IPS DF 6.9 (cell line): ENCODE results near the gene GAS7.

Source experiments
- DNase-seq: peaks from one replicate; pipeline ENCODE4 v3.0.0-alpha.2; 2013; ENCODE audit warnings: low read depth, low spot score
- H3K27ac ChIP-seq: one replicate; pipeline ENCODE4 v1.5.1; 2013; ENCODE audit warnings: low read length, control low read depth
- H3K27me3 ChIP-seq: 2 replicates; pipeline ENCODE4 v1.6.1; 2013; ENCODE audit warnings: mild to moderate bottlenecking, low read length; ENCODE audit not compliant: control insufficient read depth, insufficient read depth
- H3K36me3 ChIP-seq: 2 replicates; pipeline ENCODE4 v1.6.1; 2013; ENCODE audit warnings: low read length; ENCODE audit not compliant: control insufficient read depth, insufficient read depth
- H3K4me1 ChIP-seq: 2 replicates; pipeline ENCODE4 v1.6.1; 2013; ENCODE audit warnings: low read length; ENCODE audit not compliant: control insufficient read depth, insufficient read depth
- H3K4me3 ChIP-seq: 2 replicates; pipeline ENCODE4 v1.5.1; 2013; ENCODE audit warnings: mild to moderate bottlenecking, low read length
- H3K9me3 ChIP-seq: 2 replicates; pipeline ENCODE4 v1.6.1; 2013; ENCODE audit warnings: low read length, inconsistent platforms; ENCODE audit not compliant: control insufficient read depth, insufficient read depth
- WGBS: extraction: QIAGEN DNeasy Blood & Tissue Kit; methylation state at CpG from one replicate; pipeline ENCODE4 v1.1.7; 2013; ENCODE audit warnings: mixed read lengths, missing lambda C conversion rate; ENCODE audit not compliant: insufficient read length, insufficient coverage; 5-methylcytosine and 5-hydroxymethylcytosine counted together

GAS7 gene

GRCh38 chr17:10198509-10199249 is at the start of gene GAS7:
Gene GAS7, minus strand, starts transcription at chr17:10198606.
- no CpG with 5 or more reads among the region's 86 CpGs for WGBS
- H3K4me3 ChIP-seq = peak within 1 kb of the TSS; percentile 47; the same call in 1 of the 2 replicates
- no peaks in the 10 kb centered on the region for H3K9me3 ChIP-seq
- H3K27me3 ChIP-seq = peaks cover 6% of the 10 kb centered on the region; the same call in 1 of the 2 replicates
- no peaks in the 10 kb centered on the region for H3K36me3 ChIP-seq
- DNase-seq = no peak
- no peaks in the 10 kb centered on the region for H3K4me1 ChIP-seq
- no peak within 1 kb of the TSS for H3K27ac ChIP-seq

DNA sequence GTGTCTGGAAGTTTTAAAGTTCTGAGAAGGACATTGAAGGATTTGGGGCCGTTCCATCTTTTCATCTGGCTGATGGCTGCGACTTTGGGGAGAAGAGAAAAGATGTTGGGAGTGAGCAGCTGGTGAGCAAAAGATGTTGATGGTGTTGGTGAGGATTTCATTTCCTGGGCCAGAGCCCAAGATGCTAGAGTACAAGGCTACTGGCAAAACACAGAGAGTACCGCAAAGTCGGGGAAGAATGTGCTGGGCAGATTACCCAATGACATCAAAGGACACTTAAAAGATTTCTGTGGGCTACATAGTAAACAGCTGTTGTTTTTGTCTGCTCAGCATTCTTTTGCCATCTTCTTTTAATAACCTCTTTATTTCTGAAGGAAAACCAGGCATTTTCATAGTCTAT is 49.4 kb upstream of the GAS7 start:
- Histone ChIP-seq H3K9me3 (no peaks in the 10 kb centered on the region), H3K4me3 (no peak overlapping the region), H3K27me3 (no peaks in the 10 kb centered on the region), H3K27ac (no peak overlapping the region), H3K36me3 (no peaks in the 10 kb centered on the region), H3K4me1 (no peaks in the 10 kb centered on the region)
- no peak for DNase-seq
- no CpG with 5 or more reads among the region's 4 CpGs for WGBS

GRCh38 chr17:10243883-10244844 is 45.8 kb upstream of the GAS7 start:
- no peak overlapping the region for H3K4me3 ChIP-seq
- H3K36me3 ChIP-seq = no peaks in the 10 kb centered on the region
- no peaks in the 10 kb centered on the region for H3K9me3 ChIP-seq
- no peaks in the 10 kb centered on the region for H3K4me1 ChIP-seq
- no peak for DNase-seq
- no peak overlapping the region for H3K27ac ChIP-seq
- no peaks in the 10 kb centered on the region for H3K27me3 ChIP-seq
- WGBS = no CpG with 5 or more reads among the region's 12 CpGs

DNA sequence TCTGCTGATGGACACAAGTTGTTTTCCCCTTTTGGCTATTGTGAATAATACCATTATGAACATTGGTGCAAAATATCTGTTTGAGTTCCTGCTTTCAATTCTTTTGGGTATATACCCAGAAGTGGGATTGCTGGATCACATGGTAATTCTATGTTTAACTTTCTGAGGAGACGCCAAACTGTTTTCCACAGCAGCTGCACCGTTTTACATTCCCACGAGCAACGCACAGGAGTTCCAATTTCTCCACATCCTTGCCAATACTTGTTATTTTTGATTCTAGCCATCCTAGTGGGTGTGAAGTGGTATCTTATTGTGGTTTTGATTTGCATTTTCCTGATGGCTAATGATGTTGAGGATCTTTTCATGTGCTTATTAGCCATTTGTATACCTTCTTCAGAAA is 43.4 kb upstream of the GAS7 start:
- Histone ChIP-seq H3K9me3 (no peaks in the 10 kb centered on the region), H3K4me1 (no peaks in the 10 kb centered on the region), H3K4me3 (no peak overlapping the region), H3K27ac (no peak overlapping the region), H3K36me3 (no peaks in the 10 kb centered on the region), H3K27me3 (no peaks in the 10 kb centered on the region)
- no peak for DNase-seq
- no CpG with 5 or more reads among the region's 4 CpGs for WGBS

DNA sequence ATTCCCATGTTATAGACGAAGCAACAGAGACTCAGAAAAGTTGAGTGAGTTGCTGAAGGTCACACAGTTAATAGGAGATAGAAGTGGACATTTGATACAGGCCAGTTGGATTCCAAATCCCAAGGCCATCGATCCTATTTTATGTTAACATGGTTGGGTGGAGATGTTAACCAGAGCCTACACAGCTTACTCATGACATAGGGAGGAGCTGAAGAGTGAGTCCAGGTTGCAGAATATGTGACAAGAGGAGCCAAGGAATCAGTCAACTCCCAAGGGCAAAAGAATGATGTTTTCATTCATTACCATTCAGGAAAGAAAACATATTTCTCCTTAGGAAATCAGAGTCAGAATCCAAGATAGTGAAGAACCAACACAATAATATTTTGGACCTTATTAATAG is 40.3 kb upstream of the GAS7 start:
- H3K4me1 ChIP-seq = no peaks in the 10 kb centered on the region
- no peaks in the 10 kb centered on the region for H3K9me3 ChIP-seq
- no peaks in the 10 kb centered on the region for H3K27me3 ChIP-seq
- H3K36me3 ChIP-seq = no peaks in the 10 kb centered on the region
- H3K27ac ChIP-seq = no peak overlapping the region
- no peak overlapping the region for H3K4me3 ChIP-seq
- no peak for DNase-seq
- no CpG with 5 or more reads among the region's 2 CpGs for WGBS

DNA sequence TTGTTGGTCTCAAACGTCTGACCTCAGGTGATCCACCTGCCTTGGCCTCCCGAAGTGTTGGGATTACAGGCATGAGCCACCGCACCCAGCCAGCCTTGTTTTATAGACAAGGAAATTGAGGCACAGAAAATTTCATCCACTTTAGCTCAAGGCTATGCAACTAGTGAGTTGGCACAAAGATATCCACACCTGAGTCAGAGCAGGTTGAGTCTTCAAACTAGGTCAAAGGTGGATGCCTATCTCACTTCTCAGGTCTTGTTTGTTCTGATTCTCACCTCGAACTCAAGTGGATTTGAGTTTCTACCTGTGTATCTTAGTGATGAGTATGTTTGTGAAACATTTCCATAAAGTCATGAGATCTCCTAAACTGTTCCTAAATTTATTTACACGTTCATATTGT is 35.6 kb upstream of the GAS7 start:
- H3K4me3 ChIP-seq = no peak overlapping the region
- no peaks in the 10 kb centered on the region for H3K4me1 ChIP-seq
- H3K36me3 ChIP-seq = no peaks in the 10 kb centered on the region
- no peaks in the 10 kb centered on the region for H3K27me3 ChIP-seq
- no peak for DNase-seq
- no CpG with 5 or more reads among the region's 5 CpGs for WGBS
- no peak overlapping the region for H3K27ac ChIP-seq
- H3K9me3 ChIP-seq = no peaks in the 10 kb centered on the region

GRCh38 chr17:10233161-10233560 is 34.8 kb upstream of the GAS7 start:
- H3K27me3 ChIP-seq = no peaks in the 10 kb centered on the region
- DNase-seq = no peak
- H3K36me3 ChIP-seq = no peaks in the 10 kb centered on the region
- no peaks in the 10 kb centered on the region for H3K4me1 ChIP-seq
- no peak overlapping the region for H3K27ac ChIP-seq
- no peaks in the 10 kb centered on the region for H3K9me3 ChIP-seq
- no CpG with 5 or more reads among the region's 2 CpGs for WGBS
- no peak overlapping the region for H3K4me3 ChIP-seq

- H3K9me3 ChIP-seq = no peaks in the 10 kb centered on the region
- H3K36me3 ChIP-seq = no peaks in the 10 kb centered on the region
- no peak overlapping the region for H3K27ac ChIP-seq
- no CpG with 5 or more reads among the region's 2 CpGs for WGBS
- H3K4me3 ChIP-seq = no peak overlapping the region
- no peak for DNase-seq
- no peaks in the 10 kb centered on the region for H3K27me3 ChIP-seq
- no peaks in the 10 kb centered on the region for H3K4me1 ChIP-seq
Measured at GRCh38 chr17:10229181-10229580, 30.8 kb upstream of the GAS7 start.

GRCh38 chr17:10226930-10227695 is 28.7 kb upstream of the GAS7 start:
- no peak overlapping the region for H3K27ac ChIP-seq
- no CpG with 5 or more reads among the region's 15 CpGs for WGBS
- H3K4me1 ChIP-seq = no peaks in the 10 kb centered on the region
- H3K36me3 ChIP-seq = no peaks in the 10 kb centered on the region
- DNase-seq = peak; percentile 47
- no peaks in the 10 kb centered on the region for H3K27me3 ChIP-seq
- no peak overlapping the region for H3K4me3 ChIP-seq
- H3K9me3 ChIP-seq = no peaks in the 10 kb centered on the region

DNA sequence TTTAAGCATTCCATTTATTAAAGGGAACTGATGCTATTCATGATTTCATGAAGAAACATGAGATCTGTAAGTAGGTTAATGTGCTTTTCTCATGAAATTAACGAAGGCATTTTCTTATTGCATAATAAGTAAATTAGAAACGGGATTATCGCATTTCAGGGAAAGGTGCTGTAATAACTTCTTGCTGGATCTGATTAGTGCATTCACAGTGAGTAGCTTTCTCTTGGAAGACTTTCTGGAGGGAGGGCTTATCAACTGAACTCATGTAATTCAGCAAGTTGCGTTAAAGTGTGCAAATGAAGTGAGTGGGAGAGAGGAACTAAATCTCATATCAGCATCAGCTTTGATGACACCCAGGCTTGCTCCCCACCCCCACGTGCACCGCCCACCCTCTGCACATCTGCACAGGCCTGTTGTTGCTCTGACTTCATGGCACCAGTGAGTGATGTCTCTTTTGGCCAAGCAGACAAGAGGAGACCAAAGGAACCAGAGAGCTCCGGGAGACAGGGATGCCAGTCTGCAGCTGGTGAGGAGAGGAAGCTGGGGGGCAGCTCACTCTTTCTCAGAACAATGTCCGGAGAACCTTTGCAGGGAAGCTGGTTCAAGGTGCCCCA is 26.3 kb upstream of the GAS7 start:
- Histone ChIP-seq H3K9me3 (no peaks in the 10 kb centered on the region), H3K27ac (no peak overlapping the region), H3K4me1 (no peaks in the 10 kb centered on the region), H3K27me3 (no peaks in the 10 kb centered on the region), H3K36me3 (no peaks in the 10 kb centered on the region), H3K4me3 (no peak overlapping the region)
- no CpG with 5 or more reads among the region's 8 CpGs for WGBS
- DNase-seq = no peak
